ENCODE measurements around the gene PKP3.
"Not testable (repeated sequence)": the region's sequence is repeated elsewhere in the genome, so short reads cannot be mapped to it uniquely, and the experiment has no call there.

The PKP3 gene

GRCh38 chr11:355581-356458 is 38.2 kb upstream of the PKP3 start:
- H3K9ac ChIP-seq (ENCODE audit: low read length in 2 of 2), result peak overlapping the region; percentile 79 to 88
- no peaks in the 10 kb centered on the region for H3K36me3 ChIP-seq (ENCODE audit: control insufficient read depth in 2 of 2, insufficient read depth in 2 of 2, low read length in 2 of 2)
- peak overlapping the region in 1 of 2 donors; percentile 61 for H3K4me3 ChIP-seq (ENCODE audit: low read length in 2 of 2)
- peaks cover 41% of the 10 kb centered on the region for H3K4me1 ChIP-seq (ENCODE audit: control insufficient read depth, insufficient read depth, low read length)
- peaks cover 0 to 1% of the 10 kb centered on the region in 2 donors for H3K9me3 ChIP-seq (ENCODE audit: control insufficient read depth in 2 of 2, low read length in 2 of 2)
- peaks cover under 1 to 1% of the 10 kb centered on the region in 2 donors for H3K27me3 ChIP-seq (ENCODE audit: control insufficient read depth in 1 of 2, insufficient read depth in 2 of 2, low read length in 2 of 2)
- H3K27ac ChIP-seq (ENCODE audit: low read length), result peak overlapping the region; percentile 100

DNA sequence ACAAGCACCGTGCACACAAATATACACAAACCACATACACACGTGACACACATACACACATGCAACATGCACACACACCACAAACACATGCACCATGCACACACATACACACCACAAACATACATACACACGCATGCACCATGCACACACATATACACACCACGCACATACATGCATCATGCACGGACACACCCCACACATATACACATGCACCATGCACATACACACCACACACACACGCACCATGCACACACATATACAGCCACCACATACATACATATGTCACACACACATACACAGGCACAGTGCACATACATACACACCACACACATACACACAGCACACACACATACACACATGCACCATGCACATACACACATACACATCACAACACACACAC is 37.4 kb upstream of the PKP3 start:
- Histone ChIP-seq H3K27ac (ENCODE audit: low read length) (no peak overlapping the region), H3K4me1 (ENCODE audit: control insufficient read depth, insufficient read depth, low read length) (peaks cover 41% of the 10 kb centered on the region)

GRCh38 chr11:357582-357981 is 36.4 kb upstream of the PKP3 start:
- Histone ChIP-seq H3K4me3 (ENCODE audit: low read length in 2 of 2) (no peak overlapping the region), H3K27me3 (ENCODE audit: control insufficient read depth in 1 of 2, insufficient read depth in 2 of 2, low read length in 2 of 2) (peaks cover 3 to 4% of the 10 kb centered on the region in 2 donors), H3K9ac (ENCODE audit: low read length in 2 of 2) (no peak overlapping the region), H3K27ac (ENCODE audit: low read length) (no peak overlapping the region), H3K4me1 (ENCODE audit: control insufficient read depth, insufficient read depth, low read length) (peaks cover 38% of the 10 kb centered on the region), H3K9me3 (ENCODE audit: control insufficient read depth in 2 of 2, low read length in 2 of 2) (peaks cover 0 to 6% of the 10 kb centered on the region in 2 donors), H3K36me3 (ENCODE audit: control insufficient read depth in 2 of 2, insufficient read depth in 2 of 2, low read length in 2 of 2) (no peaks in the 10 kb centered on the region)

More for the DNA sequence above, 37.4 kb upstream of the PKP3 start:
- no peaks in the 10 kb centered on the region for H3K36me3 ChIP-seq (ENCODE audit: control insufficient read depth in 2 of 2, insufficient read depth in 2 of 2, low read length in 2 of 2)
- peaks cover 3 to 4% of the 10 kb centered on the region in 2 donors for H3K27me3 ChIP-seq (ENCODE audit: control insufficient read depth in 1 of 2, insufficient read depth in 2 of 2, low read length in 2 of 2)
- H3K4me3 ChIP-seq (ENCODE audit: low read length in 2 of 2), result no peak overlapping the region
- H3K9me3 ChIP-seq (ENCODE audit: control insufficient read depth in 2 of 2, low read length in 2 of 2), result peaks cover 0 to 6% of the 10 kb centered on the region in 2 donors
- H3K9ac ChIP-seq (ENCODE audit: low read length in 2 of 2), result no peak overlapping the region

DNA sequence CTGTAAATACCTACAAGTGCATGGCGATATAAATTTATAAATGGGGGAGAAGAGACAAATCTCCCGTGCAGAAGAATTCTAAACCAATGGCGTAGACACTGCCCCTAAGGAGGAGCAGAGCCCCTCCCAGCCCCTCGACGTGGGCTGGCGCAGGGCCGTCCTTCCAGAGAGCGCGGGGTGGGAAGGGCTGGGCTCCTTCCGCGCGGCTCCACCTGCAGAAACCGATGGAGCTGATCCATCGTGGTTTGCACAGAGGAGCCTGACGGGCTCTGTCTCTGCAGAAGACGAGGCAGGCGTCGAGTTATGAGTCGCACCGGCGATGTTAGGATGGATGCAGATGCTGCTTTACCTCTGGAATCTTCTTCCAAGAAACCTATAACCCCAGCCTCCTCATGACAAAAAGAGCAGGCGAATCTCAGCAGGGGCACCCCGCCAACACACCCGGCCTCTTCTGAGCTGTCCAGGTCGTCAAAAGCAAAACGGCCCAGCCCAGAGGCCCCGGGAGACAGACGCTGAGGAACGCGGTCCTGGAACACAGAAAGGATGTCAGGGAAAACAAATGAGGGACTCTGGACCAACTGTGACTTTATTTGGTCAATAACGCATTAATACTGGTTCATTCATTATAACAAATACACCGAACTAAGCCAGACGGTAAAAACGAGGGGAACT is 35.7 kb upstream of the PKP3 start:
- Histone ChIP-seq H3K27ac (ENCODE audit: low read length) (no peak overlapping the region), H3K4me3 (ENCODE audit: low read length in 2 of 2) (peak overlapping the region in 1 of 2 donors; percentile 44), H3K9me3 (ENCODE audit: control insufficient read depth in 2 of 2, low read length in 2 of 2) (peaks cover 0 to 6% of the 10 kb centered on the region in 2 donors), H3K27me3 (ENCODE audit: control insufficient read depth in 1 of 2, insufficient read depth in 2 of 2, low read length in 2 of 2) (peaks cover 3 to 4% of the 10 kb centered on the region in 2 donors), H3K4me1 (ENCODE audit: control insufficient read depth, insufficient read depth, low read length) (peaks cover 31% of the 10 kb centered on the region), H3K9ac (ENCODE audit: low read length in 2 of 2) (no peak overlapping the region), H3K36me3 (ENCODE audit: control insufficient read depth in 2 of 2, insufficient read depth in 2 of 2, low read length in 2 of 2) (no peaks in the 10 kb centered on the region)

DNA sequence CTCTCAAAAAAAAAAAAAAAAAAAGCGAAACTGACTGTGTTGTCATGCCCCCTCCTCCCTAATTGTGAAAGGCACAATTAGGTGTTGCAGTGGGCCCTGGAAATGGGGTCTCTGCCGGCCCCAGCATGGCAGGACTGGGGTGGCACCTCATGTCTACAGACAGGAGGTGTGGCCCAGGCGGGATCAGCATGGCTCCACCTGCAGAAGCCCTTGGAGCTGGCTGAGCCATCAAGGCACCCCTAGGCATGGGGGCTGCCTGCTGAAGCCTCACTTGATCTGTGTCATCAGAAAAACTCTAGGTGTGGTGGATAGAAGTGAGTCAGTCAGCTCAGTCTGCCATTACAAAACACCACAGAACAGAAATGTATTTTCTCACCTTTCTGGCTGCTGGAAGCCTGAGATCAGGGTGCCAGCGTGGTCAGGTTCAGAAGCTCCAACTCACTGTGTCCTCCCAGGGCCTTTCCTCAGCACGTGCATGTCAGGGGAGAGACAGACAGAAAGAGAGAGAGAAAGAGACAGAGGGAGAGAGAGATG is 34.8 kb upstream of the PKP3 start:
- H3K9me3 ChIP-seq (ENCODE audit: control insufficient read depth in 2 of 2, low read length in 2 of 2), result peaks cover 0 to 6% of the 10 kb centered on the region in 2 donors
- H3K36me3 ChIP-seq (ENCODE audit: control insufficient read depth in 2 of 2, insufficient read depth in 2 of 2, low read length in 2 of 2), result no peaks in the 10 kb centered on the region
- H3K4me3 ChIP-seq (ENCODE audit: low read length in 2 of 2), result no peak overlapping the region
- H3K4me1 ChIP-seq (ENCODE audit: control insufficient read depth, insufficient read depth, low read length), result peaks cover 23% of the 10 kb centered on the region
- no peak overlapping the region for H3K9ac ChIP-seq (ENCODE audit: low read length in 2 of 2)
- peaks cover 3 to 4% of the 10 kb centered on the region in 2 donors for H3K27me3 ChIP-seq (ENCODE audit: control insufficient read depth in 1 of 2, insufficient read depth in 2 of 2, low read length in 2 of 2)
- no peak overlapping the region for H3K27ac ChIP-seq (ENCODE audit: low read length)

GRCh38 chr11:360326-361280 is 33.4 kb upstream of the PKP3 start:
- Histone ChIP-seq H3K27me3 (ENCODE audit: control insufficient read depth in 1 of 2, insufficient read depth in 2 of 2, low read length in 2 of 2) (peaks cover 9 to 14% of the 10 kb centered on the region in 2 donors), H3K9me3 (ENCODE audit: control insufficient read depth in 2 of 2, low read length in 2 of 2) (peaks cover 0 to 6% of the 10 kb centered on the region in 2 donors), H3K9ac (ENCODE audit: low read length in 2 of 2) (no peak overlapping the region), H3K4me3 (ENCODE audit: low read length in 2 of 2) (no peak overlapping the region), H3K36me3 (ENCODE audit: control insufficient read depth in 2 of 2, insufficient read depth in 2 of 2, low read length in 2 of 2) (no peaks in the 10 kb centered on the region), H3K4me1 (ENCODE audit: control insufficient read depth, insufficient read depth, low read length) (peaks cover 15% of the 10 kb centered on the region), H3K27ac (ENCODE audit: low read length) (no peak overlapping the region)

DNA sequence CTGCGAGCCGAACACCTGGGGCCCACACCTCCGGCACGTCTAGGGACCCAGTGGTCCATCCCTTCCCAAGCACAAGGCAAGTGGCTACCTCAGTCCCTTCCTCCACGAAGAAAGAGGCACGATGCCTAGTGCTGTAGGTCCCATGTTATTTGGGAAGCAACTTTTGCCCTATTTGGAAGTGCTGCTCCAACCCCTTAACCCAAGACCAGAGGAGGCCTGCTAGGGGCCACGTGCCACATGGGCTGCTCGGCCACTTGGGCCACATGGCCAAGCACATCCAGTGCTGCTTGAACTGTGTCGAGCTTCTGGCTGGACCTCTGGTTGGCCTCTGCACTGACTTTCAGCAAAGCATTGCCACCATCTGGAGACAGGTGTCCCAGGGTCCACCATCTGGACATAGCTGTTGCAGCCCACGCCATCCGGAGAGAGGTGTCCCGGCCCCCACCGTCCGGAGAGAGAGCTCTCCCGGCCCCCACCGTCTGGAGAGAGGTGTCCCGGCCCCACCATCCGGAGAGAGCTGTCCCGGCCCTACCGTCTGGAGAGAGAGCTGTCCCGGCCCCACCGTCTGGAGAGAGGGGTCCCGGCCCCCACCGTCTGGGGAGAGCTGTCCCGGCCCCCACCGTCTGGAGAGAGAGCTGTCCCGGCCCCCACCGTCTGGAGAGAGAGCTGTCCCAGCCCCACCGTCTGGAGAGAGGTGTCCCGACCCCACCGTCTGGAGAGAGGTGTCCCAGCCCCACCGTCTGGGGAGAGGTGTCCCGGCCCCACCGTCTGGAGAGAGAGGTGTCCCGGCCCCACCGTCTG is 31.2 kb upstream of the PKP3 start:
- peaks cover 10% of the 10 kb centered on the region for H3K4me1 ChIP-seq (ENCODE audit: control insufficient read depth, insufficient read depth, low read length)
- peaks cover 0 to 6% of the 10 kb centered on the region in 2 donors for H3K9me3 ChIP-seq (ENCODE audit: control insufficient read depth in 2 of 2, low read length in 2 of 2)
- H3K36me3 ChIP-seq (ENCODE audit: control insufficient read depth in 2 of 2, insufficient read depth in 2 of 2, low read length in 2 of 2), result no peaks in the 10 kb centered on the region
- H3K27me3 ChIP-seq (ENCODE audit: control insufficient read depth in 1 of 2, insufficient read depth in 2 of 2, low read length in 2 of 2), result peaks cover 16 to 26% of the 10 kb centered on the region in 2 donors
- no peak overlapping the region for H3K27ac ChIP-seq (ENCODE audit: low read length)
- no peak overlapping the region for H3K4me3 ChIP-seq (ENCODE audit: low read length in 2 of 2)
- no peak overlapping the region for H3K9ac ChIP-seq (ENCODE audit: low read length in 2 of 2)

- not testable (repeated sequence) for H3K9ac ChIP-seq (ENCODE audit: low read length in 2 of 2); H3K36me3 ChIP-seq (ENCODE audit: control insufficient read depth in 2 of 2, insufficient read depth in 2 of 2, low read length in 2 of 2); H3K27ac ChIP-seq (ENCODE audit: low read length); H3K4me1 ChIP-seq (ENCODE audit: control insufficient read depth, insufficient read depth, low read length); H3K9me3 ChIP-seq (ENCODE audit: control insufficient read depth in 2 of 2, low read length in 2 of 2); H3K4me3 ChIP-seq (ENCODE audit: low read length in 2 of 2)
- peaks cover 22 to 32% of the 10 kb centered on the region in 2 donors for H3K27me3 ChIP-seq (ENCODE audit: control insufficient read depth in 1 of 2, insufficient read depth in 2 of 2, low read length in 2 of 2)
Measured at GRCh38 chr11:363443-363805, 30.6 kb upstream of the PKP3 start.

DNA sequence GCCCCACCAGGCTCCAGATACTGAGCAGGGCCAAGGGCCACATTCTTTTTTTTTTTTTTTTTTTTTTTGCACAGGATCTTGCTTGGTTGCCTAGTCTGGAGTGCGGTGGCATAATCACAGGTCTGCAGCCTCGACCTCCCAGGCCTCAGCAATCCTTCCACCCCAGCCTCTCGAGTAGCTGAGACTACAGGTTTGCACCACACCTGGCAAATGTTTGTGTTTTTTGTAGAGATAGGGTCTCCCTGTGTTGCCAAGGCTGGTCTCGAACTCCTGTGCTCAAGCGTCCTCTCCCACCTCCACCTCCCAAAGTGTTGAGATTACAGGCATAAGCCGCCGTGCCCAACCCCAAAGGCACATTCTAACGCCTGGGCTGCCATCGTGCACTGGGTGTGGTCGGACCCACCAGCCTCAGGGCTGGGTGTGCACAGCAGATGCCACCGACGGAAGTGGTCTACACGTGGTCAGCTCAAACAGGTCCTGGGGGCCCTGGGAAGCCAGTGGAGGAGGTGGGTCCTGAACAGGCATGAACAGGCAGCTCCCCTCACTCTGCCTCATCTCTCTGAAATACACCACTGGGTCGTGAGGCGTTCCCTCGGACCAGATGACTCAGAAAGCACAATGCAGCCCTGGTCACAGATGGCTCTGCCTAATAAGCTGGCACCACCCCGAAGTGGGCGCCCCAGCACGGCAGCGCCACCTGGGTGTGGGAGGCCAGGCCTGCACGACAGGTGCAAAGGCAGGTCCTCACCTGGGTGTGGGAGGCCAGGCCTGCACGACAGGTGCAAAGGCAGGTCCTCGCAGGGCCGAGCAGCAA is 29.9 kb upstream of the PKP3 start:
- peaks cover 25 to 35% of the 10 kb centered on the region in 2 donors for H3K27me3 ChIP-seq (ENCODE audit: control insufficient read depth in 1 of 2, insufficient read depth in 2 of 2, low read length in 2 of 2)
- H3K27ac ChIP-seq (ENCODE audit: low read length), result no peak overlapping the region
- H3K36me3 ChIP-seq (ENCODE audit: control insufficient read depth in 2 of 2, insufficient read depth in 2 of 2, low read length in 2 of 2), result no peaks in the 10 kb centered on the region
- peaks cover 0 to 6% of the 10 kb centered on the region in 2 donors for H3K9me3 ChIP-seq (ENCODE audit: control insufficient read depth in 2 of 2, low read length in 2 of 2)
- no peak overlapping the region for H3K9ac ChIP-seq (ENCODE audit: low read length in 2 of 2)
- no peak overlapping the region for H3K4me3 ChIP-seq (ENCODE audit: low read length in 2 of 2)
- peaks cover 6% of the 10 kb centered on the region for H3K4me1 ChIP-seq (ENCODE audit: control insufficient read depth, insufficient read depth, low read length)

Data from stomach smooth muscle (tissue), 2 donors.